GM12878 (cell line): Measurements from ENCODE around the gene DDAH1.

ENCODE experiments used
- CTCF ChIP-seq, 3 experiments: IDR thresholded peaks in 2 of 3; conservative IDR thresholded peaks in 1 of 3; 2 replicates each; pipeline ENCODE4 v1.5.1; 2011; ENCODE audit warnings: low read depth in 3 of 3, low read length in 3 of 3, mild to moderate bottlenecking in 3 of 3, control low read depth in 2 of 3, moderate library complexity in 2 of 3, inconsistent platforms in 1 of 3, mixed read lengths in 1 of 3; ENCODE audit not compliant: control insufficient read depth in 2 of 3, insufficient read depth in 1 of 3; ENCODE audit errors: extremely low read depth in 1 of 3
- EP300 ChIP-seq, 2 experiments: fragments of 150-350 bp in 1 of 2; IDR thresholded peaks; 2 replicates each; pipeline ENCODE4 v1.6.1; 2011 to 2012; ENCODE audit warnings: low read depth in 2 of 2, low read length in 2 of 2, borderline replicate concordance in 1 of 2, improper control_type of control experiment in 1 of 2, inconsistent platforms in 1 of 2; ENCODE audit not compliant: control insufficient read depth in 1 of 2
- EZH2 ChIP-seq: IDR thresholded peaks from 2 replicates; pipeline ENCODE4 v1.6.1; 2012; ENCODE audit warnings: low read depth, mild to moderate bottlenecking, control low read depth, inconsistent platforms, low read length, borderline replicate concordance; ENCODE audit not compliant: control insufficient read depth
- GABPA ChIP-seq: IDR thresholded peaks from 2 replicates; pipeline ENCODE4 v1.6.1; 2014; ENCODE audit warnings: antibody characterized with exemption, low read depth, mild to moderate bottlenecking, inconsistent platforms
- KDM1A ChIP-seq: fragments of 200-600 bp; sonication (generic); IDR thresholded peaks from 2 replicates; pipeline ENCODE4 v1.6.1; 2016; ENCODE audit warnings: borderline replicate concordance
- MAX ChIP-seq: IDR thresholded peaks from 2 replicates; pipeline ENCODE4 v1.6.1; 2012; ENCODE audit warnings: low read depth, low read length, improper control_type of control experiment
- PBX3 ChIP-seq: IDR thresholded peaks from 2 replicates; pipeline ENCODE4 v1.6.1; 2011; ENCODE audit warnings: mild to moderate bottlenecking, low read depth, low read length, moderate library complexity; ENCODE audit not compliant: insufficient replicate concordance
- POLR2A ChIP-seq: IDR thresholded peaks from 2 replicates; pipeline ENCODE4 v1.6.1; 2011; ENCODE audit warnings: low read depth, mild to moderate bottlenecking, low read length
- POLR2AphosphoS5 ChIP-seq: IDR thresholded peaks from 2 replicates; pipeline ENCODE4 v1.6.1; 2011; ENCODE audit warnings: mild to moderate bottlenecking, low read length, inconsistent platforms
- SMC3 ChIP-seq: IDR thresholded peaks from 2 replicates; pipeline ENCODE4 v1.6.1; 2011; ENCODE audit warnings: low read length, improper control_type of control experiment, borderline replicate concordance
- TCF7 ChIP-seq: IDR thresholded peaks from 2 replicates; pipeline ENCODE4 v1.6.1; 2014; ENCODE audit warnings: antibody characterized with exemption, borderline replicate concordance

- TF ChIP-seq CTCF (IDR thresholded peaks at IDR 0.05 in 2 of 3, conservative IDR thresholded peaks at IDR 0.05 in 1 of 3; ENCODE audit: control insufficient read depth in 2 of 3, extremely low read depth in 1 of 3, insufficient read depth in 1 of 3, low read depth in 3 of 3, low read length in 3 of 3) = no peak
- no peak for TF ChIP-seq KDM1A
- no peak for TF ChIP-seq GABPA
- no peak for TF ChIP-seq MAX
- TF ChIP-seq POLR2A = no peak
- TF ChIP-seq EZH2 = no peak
- no peak for TF ChIP-seq SMC3
- no peak for TF ChIP-seq TCF7
- no peak for TF ChIP-seq EP300 (IDR thresholded peaks at IDR 0.05; ENCODE audit: borderline replicate concordance in 1 of 2, control insufficient read depth in 1 of 2, low read depth in 2 of 2, low read length in 2 of 2)
- no peak for TF ChIP-seq POLR2AphosphoS5
- TF ChIP-seq PBX3 = no peak
Observed at GRCh38 chr1:85375493-85375892, 89.5 kb downstream of the DDAH1 start.
